MM.1S (cell line): Measurements from ENCODE around the gene SGMS1.

Source experiments
- DNase-seq: peaks from one replicate; pipeline ENCODE4 v3.0.0-alpha.2; 2015
- H2AFZ ChIP-seq: fragments of 300-600 bp; sonication (generic); 2 replicates; pipeline ENCODE4 v1.6.0; 2016; ENCODE audit warnings: antibody characterized with exemption, low read length
- H3F3A ChIP-seq: fragments of 300-600 bp; sonication (generic); 2 replicates; pipeline ENCODE4 v1.6.1; 2016; ENCODE audit warnings: mild to moderate bottlenecking, antibody characterized with exemption, low read length, moderate library complexity, mixed read lengths; ENCODE audit not compliant: insufficient read depth
- H3K27ac ChIP-seq: fragments of 300-600 bp; sonication (generic); 2 replicates; pipeline ENCODE4 v1.5.1; 2016; ENCODE audit warnings: mild to moderate bottlenecking, low read length
- H3K27me3 ChIP-seq: fragments of 300-600 bp; sonication (generic); replicated peaks from 2 replicates; pipeline ENCODE4 v1.6.0; 2016; ENCODE audit warnings: low read length; ENCODE audit not compliant: insufficient read depth
- H3K36me3 ChIP-seq: fragments of 300-600 bp; sonication (generic); replicated peaks from 2 replicates; pipeline ENCODE4 v1.6.1; 2016; ENCODE audit warnings: mild to moderate bottlenecking, low read length, mixed read lengths; ENCODE audit not compliant: insufficient read depth
- H3K4me1 ChIP-seq: fragments of 300-600 bp; sonication (generic); 2 replicates; pipeline ENCODE4 v1.6.1; 2016; ENCODE audit warnings: low read length, mixed read lengths
- H3K4me2 ChIP-seq: fragments of 300-600 bp; sonication (generic); 2 replicates; pipeline ENCODE4 v1.6.0; 2016; ENCODE audit warnings: low read depth, low read length
- H3K4me3 ChIP-seq: fragments of 300-600 bp; sonication (generic); 2 replicates; pipeline ENCODE4 v1.5.1; 2016; ENCODE audit warnings: low read length, mixed read lengths
- H3K79me2 ChIP-seq: fragments of 300-600 bp; sonication (generic); 2 replicates; pipeline ENCODE4 v1.6.1; 2016; ENCODE audit warnings: mixed run types, low read length, mixed read lengths
- H3K9ac ChIP-seq: fragments of 300-600 bp; sonication (generic); 2 replicates; pipeline ENCODE4 v1.6.1; 2016; ENCODE audit warnings: low read length, mixed read lengths
- H3K9me2 ChIP-seq: fragments of 300-600 bp; sonication (generic); replicated peaks from 2 replicates; pipeline ENCODE4 v1.6.1; 2016; ENCODE audit warnings: mild to moderate bottlenecking, low read length, mixed read lengths; ENCODE audit not compliant: insufficient read depth
- H3K9me3 ChIP-seq: fragments of 300-600 bp; sonication (generic); replicated peaks from 2 replicates; pipeline ENCODE4 v1.6.1; 2016; ENCODE audit warnings: mild to moderate bottlenecking, low read length, mixed read lengths; ENCODE audit not compliant: insufficient read depth
- H4K20me1 ChIP-seq: fragments of 300-600 bp; sonication (generic); 2 replicates; pipeline ENCODE4 v1.6.1; 2016; ENCODE audit warnings: mild to moderate bottlenecking, low read length, moderate library complexity, mixed read lengths; ENCODE audit not compliant: insufficient read depth
- CTCF ChIP-seq: fragments of 300-600 bp; sonication (generic); IDR thresholded peaks from 2 replicates; pipeline ENCODE4 v1.5.1; 2016; ENCODE audit warnings: antibody characterized with exemption, low read length, mixed read lengths
- EZH2 ChIP-seq: fragments of 300-600 bp; sonication (generic); optimal IDR thresholded peaks from 2 replicates; pipeline ENCODE3; 2017; ENCODE audit warnings: low read depth, mild to moderate bottlenecking, antibody characterized with exemption, low read length, mixed read lengths
- EZH2phosphoT487 ChIP-seq: fragments of 300-600 bp; sonication (generic); IDR thresholded peaks from 2 replicates; pipeline ENCODE4 v1.6.1; 2018; ENCODE audit warnings: antibody characterized with exemption, low read length

Gene SGMS1

DNA sequence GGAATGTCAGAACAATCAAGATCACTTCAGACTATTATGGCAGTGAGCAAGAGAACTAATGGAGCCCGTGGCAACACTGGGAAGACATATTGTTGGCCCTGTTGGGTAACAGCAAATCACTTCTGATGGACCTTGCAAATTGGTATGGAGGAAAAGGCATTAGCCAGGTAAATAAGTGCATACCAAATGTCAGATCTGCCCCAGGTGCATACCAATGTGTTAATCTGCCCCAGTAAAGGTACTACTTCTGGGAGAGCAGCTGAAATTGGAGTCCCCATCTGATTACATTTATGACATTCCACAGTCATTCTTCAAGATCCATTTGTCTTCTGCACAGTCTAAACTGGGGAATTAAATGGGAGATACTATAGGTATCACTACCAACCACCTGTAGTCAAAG lies 3.7 kb upstream of the SGMS1 start:
- H3K27me3 ChIP-seq = no peaks in the 10 kb centered on the region
- no peak overlapping the region for H3K27ac ChIP-seq
- H3K4me2 ChIP-seq = no peak overlapping the region
- H2AFZ ChIP-seq = no peak overlapping the region
- H3K36me3 ChIP-seq = no peaks in the 10 kb centered on the region
- H3K9me2 ChIP-seq = no peaks in the 10 kb centered on the region
- peaks cover 37% of the 10 kb centered on the region for H3F3A ChIP-seq
- no peak for TF ChIP-seq EZH2phosphoT487
- no peak for TF ChIP-seq EZH2
- no peak for TF ChIP-seq CTCF
- no peaks in the 10 kb centered on the region for H3K9me3 ChIP-seq
- H3K9ac ChIP-seq = no peak overlapping the region
- H3K4me1 ChIP-seq = 0 out of 2 replicates have a peak, but pooled peaks cover 5% of the 10 kb centered on the region
- no peaks in the 10 kb centered on the region for H4K20me1 ChIP-seq
- DNase-seq = no peak
- no peak overlapping the region for H3K4me3 ChIP-seq
- peaks cover 11% of the 10 kb centered on the region for H3K79me2 ChIP-seq

GRCh38 chr10:50625649-50626132 lies 1.9 kb upstream of the SGMS1 start:
- Histone ChIP-seq H3K4me1 (peaks cover 13% of the 10 kb centered on the region; the same call in 1 of the 2 replicates), H3F3A (peaks cover 53% of the 10 kb centered on the region), H3K27ac (peak overlapping the region; percentile 99), H3K36me3 (no peaks in the 10 kb centered on the region), H3K4me2 (peak overlapping the region; percentile 88), H3K79me2 (peaks cover 20% of the 10 kb centered on the region), H3K9ac (peak overlapping the region; percentile 96), H3K27me3 (no peaks in the 10 kb centered on the region), H3K9me3 (no peaks in the 10 kb centered on the region), H2AFZ (peak overlapping the region; percentile 95), H4K20me1 (no peaks in the 10 kb centered on the region), H3K9me2 (no peaks in the 10 kb centered on the region), H3K4me3 (peak overlapping the region; percentile 96)
- TF ChIP-seq CTCF = no peak
- TF ChIP-seq EZH2phosphoT487 = no peak
- no peak for TF ChIP-seq EZH2
- DNase-seq = no peak

DNA sequence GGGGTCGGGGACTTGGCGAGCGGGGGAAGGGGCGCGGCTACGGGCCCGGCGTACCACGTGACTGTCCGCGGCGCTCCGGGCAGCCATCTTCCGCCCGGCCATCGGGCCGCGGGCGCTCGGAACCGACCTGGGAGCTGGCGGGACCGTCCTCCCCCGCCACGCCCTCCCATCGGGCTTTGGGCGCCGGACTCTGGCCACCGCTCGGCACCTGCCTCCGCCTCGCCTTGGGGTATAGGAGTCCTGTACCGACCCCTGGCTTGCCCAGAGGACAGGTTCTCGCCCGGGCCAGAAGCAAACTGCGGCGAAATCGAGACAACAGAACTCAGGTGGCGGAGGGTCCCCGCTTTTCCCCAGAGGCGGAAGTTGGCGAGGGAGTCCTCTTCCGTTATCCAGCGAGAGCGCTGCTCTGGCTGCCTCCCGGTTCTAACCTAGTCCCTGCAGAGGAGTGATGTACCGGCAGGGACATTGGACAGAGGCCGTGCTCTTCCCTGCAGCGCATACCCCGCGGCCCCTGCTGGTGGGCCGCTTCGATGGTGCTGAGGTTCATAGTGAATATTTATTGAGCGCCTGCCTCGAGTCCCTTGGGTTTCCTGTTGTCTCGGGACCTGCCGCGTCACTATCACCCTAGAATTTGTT lies 1.2 kb upstream of the SGMS1 start:
- Histone ChIP-seq H3K4me1 (peaks cover 17% of the 10 kb centered on the region), H3K27ac (peak overlapping the region; percentile 99), H3K36me3 (no peaks in the 10 kb centered on the region), H3K9ac (peak overlapping the region; percentile 96), H3K9me2 (no peaks in the 10 kb centered on the region), H3K79me2 (peaks cover 27% of the 10 kb centered on the region), H3K4me3 (peak overlapping the region; percentile 96), H3K9me3 (no peaks in the 10 kb centered on the region), H3K4me2 (peak overlapping the region; percentile 88), H2AFZ (peak overlapping the region; percentile 95), H3K27me3 (no peaks in the 10 kb centered on the region), H3F3A (peaks cover 53% of the 10 kb centered on the region), H4K20me1 (no peaks in the 10 kb centered on the region)
- peak; percentile 78 for DNase-seq
- TF ChIP-seq CTCF (peak; percentile 61), EZH2phosphoT487 (no peak), EZH2 (no peak)
